Skin of body (tissue), 2 donors: ENCODE results near the gene UBE2C. TPM values are rescaled to one million over a fixed set of nuclear protein-coding genes. Genes with fewer than 3 reads are reported as not detected.
"Not testable (repeated sequence)": the region's sequence is repeated elsewhere in the genome, so short reads cannot be mapped to it uniquely, and the experiment has no call there.

ENCODE experiments used
- DNase-seq: peaks from one replicate; lab custom pipeline; 2025; lab: John Stamatoyannopoulos, UW
- total RNA-seq: library from RNA; depleted of rRNA; stranded (reverse); fragments of >200 nt; gene quantifications from one replicate; pipeline ENCODE4 v1.2.3, GENCODE V29; 2014

Gene UBE2C
- total RNA-seq, result 11.9 TPM

DNA sequence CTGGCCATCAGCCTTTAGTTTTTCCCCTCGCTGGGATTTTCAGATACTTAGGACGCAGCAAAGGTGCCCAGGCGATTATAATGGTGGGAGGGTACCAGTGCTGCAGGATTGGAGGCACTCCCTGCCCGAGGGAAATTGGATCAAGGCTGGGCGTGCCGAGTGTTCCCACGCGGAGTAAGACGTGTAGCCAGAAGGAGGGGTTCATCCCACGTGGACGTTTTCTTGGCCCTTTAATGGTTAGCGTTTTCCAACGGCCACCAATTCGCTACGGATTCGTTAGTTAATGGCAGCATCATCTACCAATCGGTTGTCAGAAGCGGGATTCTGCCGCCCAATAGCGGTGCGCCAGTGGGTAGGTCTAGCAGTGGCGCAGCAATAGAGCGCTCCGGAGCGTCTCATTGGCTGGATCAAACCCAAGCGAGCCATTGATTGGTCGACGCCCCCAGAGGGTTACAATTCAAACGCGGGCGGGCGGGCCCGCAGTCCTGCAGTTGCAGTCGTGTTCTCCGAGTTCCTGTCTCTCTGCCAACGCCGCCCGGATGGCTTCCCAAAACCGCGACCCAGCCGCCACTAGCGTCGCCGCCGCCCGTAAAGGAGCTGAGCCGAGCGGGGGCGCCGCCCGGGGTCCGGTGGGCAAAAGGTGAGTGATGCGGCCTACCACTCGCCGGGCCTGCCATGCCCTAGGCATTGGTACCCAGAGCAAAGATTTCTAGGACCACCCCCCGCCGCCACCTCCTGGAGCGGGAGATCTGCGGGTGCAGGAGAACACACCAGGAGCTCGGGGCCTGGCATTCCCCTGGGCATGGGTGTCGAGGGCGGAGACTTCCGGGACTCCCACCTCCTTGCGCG, at the start of gene UBE2C:
TSS of gene UBE2C (plus strand) at position 488 of the 849 bp plus-strand sequence. CDS start at position 540, 52 bp downstream.
- peak; percentile 100 for DNase-seq

DNA sequence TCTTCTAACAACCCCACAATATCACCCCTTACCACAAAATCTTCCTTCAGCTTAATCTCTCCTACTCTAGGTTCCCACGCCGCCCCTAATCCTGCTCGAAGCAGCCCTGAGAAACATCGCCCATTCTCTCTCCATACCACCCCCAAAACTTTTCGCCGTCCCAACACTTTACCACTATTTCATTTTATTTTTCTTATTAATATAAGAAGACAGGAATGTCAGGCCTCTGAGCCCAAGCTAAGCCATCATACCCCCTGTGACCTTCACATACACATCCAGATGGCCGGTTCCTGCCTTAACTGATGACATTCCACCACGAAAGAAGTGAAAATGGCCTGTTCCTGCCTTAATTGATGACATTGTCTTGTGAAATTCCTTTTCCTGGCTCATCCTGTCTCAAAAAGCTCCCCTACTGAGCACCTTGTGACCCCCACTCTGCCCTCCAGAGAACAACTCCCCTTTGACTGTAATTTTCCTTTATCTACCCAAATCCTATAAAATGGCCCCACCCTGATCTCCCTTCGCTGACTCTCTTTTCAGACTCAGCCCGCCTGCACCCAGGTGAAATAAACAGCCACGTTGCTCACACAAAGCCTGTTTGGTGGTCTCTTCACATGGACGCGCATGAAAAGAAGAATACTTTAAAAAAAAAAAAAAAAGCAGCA, 47.7 kb upstream of the UBE2C start:
- DNase-seq, result not testable (repeated sequence)

DNA sequence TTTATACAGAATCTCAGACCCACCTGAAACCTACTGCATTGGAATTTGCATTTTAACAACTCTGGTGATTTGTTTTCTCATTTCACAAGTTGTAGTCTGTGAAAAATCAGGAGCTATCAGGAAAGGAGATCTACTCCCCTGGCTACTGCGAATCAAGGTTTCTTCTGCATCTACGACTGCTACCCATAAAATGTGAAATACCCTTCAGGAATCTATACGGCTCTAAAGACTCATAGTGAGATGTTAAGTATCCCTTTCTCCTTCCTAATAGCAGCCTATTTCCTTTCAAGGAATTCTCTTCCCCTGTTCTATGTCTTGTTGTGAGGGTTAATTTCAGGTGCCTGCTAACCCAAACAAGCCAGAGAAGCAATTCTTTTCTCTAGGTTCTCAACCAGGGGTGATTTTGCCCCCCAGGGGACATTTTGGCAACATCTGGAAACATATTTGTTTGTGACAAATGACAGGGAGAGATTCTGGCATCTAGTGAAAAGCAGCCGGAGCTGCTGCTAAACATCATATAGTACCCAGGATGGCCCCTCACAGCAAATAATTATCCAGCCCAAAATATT, 47.1 kb upstream of the UBE2C start:
- no peak for DNase-seq

DNA sequence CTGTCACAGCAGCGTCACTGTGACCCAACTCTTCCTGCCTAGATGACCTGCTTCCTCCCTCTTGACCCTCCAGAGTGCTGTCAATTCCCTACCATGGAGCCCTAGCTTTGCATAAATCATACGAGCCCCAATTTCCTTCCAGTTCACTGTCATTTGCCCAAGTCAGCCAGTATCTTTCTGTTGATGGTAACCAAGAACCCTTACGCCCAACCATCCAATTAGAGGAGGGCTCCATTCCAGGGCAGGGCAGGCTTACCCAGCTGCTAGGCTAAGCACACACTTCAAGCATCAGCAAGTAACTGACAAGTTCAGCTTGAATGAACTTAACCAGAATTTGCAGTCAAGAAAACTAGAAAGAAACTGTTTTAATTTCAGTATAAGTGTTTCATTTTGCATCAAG, 46.5 kb upstream of the UBE2C start:
- DNase-seq, result no peak

DNA sequence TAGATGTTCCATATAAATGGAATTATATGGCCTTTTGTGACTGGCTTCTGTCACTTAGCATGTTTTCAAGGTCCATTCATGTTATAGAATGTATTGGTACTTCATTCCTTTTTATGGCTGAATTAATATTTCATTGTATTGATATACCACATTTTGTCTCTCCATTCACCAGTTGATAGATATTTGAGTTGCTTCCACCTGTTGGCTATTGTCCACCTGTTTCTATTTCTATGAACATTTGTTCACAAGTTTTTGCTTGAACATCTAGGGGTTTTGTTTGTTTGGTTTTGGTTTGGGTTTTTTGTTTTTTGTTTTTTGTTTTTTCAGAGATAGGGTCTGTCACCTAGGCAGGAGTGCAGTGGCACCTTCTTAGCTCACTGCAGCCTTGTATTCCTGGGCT, 44.0 kb upstream of the UBE2C start:
- DNase-seq, result no peak

DNA sequence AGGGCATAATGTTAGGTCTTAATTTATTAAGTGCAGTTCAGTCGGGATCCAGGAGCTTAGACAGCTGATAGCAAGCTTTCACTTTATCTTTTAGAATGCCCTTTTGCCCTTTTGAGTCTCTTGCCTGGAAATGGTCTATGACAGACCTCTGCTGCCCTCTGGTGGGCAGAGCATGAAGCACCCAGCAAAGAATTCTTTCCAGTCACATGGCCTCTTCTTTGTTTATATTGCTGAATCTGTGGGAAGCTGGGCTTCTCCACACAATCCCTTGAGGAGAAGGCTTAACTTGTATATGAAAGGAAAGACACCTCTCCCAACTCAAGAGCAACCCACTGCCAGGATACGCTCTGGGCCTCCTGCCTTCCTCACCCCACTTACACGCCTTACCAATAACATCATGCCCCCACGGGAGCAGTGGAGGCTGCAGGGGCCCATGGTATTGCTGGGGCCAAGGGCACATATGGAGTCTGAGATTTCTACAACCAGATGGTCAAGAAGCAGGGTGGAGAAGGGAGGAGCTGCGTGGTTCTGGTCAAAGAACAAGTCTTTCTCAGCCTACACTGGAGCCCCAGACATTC, 41.2 kb upstream of the UBE2C start:
- DNase-seq, result peak; percentile 81

DNA sequence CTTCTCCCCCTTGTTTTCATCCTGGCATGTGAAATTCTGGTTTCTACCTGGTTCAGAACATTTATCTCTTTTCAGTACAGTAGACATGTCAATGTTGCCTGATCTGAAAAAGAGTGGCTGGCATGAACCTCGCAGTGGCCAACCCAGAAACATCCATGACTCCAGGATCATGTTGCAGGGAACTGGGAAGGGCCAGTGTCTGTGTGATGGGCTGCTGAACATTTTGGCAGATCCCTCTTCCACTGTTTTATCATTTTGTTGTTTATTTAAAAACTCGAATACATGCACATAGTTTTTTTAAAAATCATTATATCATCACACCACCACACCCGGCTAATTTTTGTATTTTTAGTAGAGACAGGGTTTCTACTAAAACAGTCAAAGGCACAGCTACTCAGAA, 39.8 kb upstream of the UBE2C start:
- DNase-seq, result no peak

DNA sequence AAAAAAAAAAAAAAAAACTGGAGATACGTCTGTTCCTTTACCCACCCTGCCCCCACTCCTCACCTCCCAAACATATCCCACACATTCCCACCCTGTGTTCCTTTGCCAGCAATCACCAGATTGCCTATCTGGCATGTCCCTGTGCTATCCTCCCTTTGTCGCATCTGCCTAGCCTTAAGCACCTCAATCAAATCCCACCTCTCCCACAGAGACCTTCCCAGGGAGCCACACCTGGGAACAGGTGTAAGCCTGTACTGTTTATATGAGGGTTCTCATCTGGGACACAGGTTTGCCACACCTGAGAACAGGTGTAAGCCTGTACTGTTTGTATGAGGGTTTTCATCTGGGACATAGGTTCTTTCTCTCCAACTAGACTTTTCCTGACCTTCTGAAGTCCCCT, 37.5 kb upstream of the UBE2C start:
- no peak for DNase-seq

DNA sequence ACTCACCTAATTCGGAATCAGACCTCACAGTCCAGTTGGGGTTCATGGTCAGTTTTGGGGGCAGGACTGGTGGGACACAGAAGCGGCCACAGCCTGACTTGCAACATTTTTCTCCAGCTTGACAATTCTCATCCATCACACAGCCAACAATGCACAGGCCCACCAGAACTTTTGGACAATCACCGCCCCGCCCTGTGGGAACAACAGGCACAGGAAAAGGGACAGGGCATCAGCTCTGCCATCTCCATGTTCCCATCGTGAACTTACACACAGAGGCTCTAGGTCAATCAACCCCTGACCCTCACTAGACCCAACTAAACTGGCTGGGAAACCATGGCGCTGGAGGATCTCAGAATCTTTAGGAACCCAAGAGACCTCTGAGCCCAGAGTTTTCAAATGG, 37.0 kb upstream of the UBE2C start:
- no peak for DNase-seq

DNA sequence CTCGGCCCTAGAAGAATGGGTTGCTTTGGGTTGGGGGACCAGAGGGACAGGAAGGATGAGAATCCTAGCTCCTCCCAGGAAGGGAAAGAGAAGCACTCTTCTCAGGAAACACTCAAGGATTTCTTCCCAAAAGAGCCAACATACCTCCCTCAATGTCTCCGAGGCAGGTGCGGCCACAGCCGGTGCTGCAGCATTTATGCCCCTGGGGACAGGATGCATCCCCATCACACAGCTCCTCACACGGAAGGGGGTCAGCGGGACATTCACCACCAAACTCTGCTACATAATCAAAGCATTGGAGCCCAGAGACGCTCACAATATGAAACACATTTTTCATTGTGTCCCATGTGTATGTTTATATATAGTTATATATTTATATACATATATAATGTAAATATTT, 35.5 kb upstream of the UBE2C start:
- DNase-seq, result no peak

DNA sequence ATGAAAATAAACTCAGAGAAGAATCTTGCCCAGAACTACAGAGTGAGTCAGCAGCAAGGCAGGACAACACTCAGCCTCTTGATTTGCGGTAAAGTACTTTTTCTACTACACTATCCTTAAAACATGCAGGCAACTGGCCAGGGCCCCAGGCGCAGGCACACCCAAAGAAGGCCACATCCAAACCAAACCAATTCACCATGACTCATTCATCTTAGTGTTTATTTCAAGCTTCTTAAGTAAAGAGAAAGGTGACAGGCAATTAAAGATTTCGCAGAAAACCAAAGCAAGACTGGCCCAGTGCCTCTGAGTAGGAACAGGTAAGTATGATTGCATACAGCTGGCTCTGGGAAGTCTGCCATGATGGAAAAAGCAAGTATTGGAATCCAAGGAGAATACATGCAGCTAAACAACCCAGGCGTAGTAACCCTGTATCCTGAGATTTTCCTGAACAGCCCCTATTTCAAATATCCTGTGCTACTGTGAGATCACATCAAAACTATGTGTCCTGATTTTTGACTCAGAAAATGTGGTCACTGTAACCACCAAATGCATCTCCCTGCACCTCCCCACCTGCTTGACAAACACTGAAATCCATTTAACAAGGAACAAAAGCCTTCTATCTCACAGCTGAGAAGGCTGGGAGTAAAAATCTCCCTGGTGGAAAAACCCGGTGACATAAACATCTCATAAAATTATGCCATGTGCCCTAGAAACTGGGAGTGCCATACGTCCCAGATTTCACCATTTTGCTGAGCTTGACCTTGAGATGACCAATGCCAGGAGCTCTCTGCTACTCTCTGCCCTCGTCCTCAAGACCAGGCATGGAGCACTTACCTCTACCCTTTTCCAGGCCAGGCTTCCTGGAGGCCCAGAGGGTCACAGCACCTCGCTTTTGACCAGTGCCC, 33.2 kb upstream of the UBE2C start:
- DNase-seq, result peak; percentile 89

DNA sequence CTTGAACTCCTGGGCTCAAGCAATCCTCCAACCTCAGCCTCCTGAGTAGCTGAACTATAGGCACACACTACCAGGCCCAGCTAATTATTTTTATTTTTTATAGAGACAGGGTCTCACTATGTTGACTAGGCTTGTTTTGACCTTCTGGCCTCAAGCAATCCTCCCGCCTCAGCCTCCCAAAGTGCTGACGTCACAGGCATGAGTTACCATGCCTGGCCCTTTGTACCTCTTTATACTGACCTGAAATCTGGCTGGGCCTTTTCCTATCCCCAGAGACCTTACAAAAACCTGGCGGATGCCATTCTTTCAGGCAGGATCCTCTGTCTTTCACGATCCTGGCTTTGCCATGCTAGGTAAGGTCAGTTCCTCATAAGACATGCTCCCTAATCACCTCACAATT, 32.3 kb upstream of the UBE2C start:
- DNase-seq, result no peak

DNA sequence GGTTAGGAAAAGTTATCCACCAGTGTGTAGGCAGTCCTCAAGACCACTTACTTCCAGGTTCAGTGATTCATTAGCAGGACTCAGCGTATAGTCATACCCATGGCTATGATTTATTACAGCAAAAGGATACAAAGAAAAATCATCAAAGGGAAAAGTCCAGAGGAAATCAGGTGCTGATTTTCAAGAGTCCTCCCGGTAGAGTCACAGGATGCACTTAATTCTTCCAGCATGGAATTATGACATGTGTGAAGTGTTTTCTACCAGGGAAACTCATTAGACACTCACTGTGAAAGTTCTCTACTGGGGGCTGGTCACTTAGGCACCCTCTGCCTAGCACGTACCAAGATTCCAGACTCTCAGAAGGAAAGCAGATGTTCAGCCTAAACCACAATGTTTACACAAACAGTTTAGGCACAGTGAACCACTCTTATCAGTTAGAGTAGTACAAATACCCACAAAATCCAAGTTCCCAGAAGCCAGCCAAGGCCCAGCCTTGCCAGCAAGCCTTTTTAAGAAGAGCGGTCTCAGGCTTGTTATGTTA, 31.0 kb upstream of the UBE2C start:
- DNase-seq, result no peak

DNA sequence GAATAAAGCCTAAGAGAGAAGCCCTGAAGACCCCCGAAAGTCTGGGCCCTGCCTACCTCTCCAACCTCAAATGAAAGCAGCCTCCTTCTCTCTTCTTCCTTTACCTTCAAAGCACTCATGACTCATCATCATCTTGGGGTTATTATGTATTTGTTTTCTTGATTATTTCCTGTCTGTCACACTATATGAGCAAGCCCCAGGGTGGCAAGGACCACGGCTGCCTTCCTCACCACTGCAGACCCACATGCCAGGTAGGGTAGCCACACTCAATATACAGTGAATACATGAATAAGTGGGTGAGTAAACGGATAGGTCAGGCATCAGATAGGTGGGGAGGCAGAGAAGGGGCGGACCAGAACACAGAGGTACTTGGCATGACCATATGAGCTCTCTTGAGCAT, 29.6 kb upstream of the UBE2C start:
- no peak for DNase-seq

DNA sequence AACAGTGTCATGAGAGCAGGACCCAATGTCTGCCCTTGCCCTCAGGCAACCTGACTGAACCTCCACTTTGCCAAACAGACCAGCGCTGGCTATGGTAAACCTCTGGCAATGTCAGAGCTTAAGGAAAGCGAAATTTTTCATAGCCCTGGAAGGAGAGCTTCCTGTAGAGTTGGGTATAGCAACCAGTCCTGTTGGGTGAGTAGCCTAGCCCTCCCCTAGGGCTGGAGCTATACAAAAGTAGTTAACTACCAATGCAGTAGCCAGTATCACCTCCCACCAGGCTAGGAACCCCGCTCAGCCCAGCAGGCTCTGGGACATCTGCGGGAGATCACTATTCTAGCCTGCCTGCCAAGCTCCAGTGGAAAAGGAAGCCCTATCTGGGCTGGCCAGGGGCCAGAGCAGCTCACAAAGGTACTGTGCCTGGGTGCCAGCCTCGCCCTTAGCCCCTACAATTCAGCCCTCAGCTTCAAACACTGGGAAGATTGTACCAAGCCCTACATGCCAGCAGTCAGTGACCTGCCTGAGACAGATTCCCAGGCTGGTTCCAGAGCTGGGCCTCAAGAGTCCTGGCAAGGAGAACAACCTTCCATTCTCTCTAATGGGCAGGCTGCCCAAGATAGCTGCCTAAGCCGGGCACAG, 28.7 kb upstream of the UBE2C start:
- no peak for DNase-seq

DNA sequence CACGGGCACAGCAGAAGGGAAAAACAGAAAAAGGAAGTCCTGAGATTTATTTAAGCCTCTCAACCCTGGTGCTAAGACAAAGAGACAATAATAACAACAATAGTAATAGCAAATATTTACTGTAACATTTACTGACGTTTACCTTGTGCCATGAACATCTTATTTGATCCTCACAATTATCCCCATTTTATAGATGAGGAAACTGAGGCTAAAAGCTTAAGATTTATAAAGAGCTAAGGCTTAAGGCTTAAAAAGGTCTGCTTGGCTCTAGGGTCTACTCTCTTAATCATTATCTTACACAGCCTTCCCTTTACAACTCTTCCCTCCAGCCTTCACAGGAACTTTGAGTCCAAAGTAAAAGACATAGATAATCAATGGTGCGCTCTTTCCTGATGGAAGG, 24.1 kb upstream of the UBE2C start:
- DNase-seq, result no peak

DNA sequence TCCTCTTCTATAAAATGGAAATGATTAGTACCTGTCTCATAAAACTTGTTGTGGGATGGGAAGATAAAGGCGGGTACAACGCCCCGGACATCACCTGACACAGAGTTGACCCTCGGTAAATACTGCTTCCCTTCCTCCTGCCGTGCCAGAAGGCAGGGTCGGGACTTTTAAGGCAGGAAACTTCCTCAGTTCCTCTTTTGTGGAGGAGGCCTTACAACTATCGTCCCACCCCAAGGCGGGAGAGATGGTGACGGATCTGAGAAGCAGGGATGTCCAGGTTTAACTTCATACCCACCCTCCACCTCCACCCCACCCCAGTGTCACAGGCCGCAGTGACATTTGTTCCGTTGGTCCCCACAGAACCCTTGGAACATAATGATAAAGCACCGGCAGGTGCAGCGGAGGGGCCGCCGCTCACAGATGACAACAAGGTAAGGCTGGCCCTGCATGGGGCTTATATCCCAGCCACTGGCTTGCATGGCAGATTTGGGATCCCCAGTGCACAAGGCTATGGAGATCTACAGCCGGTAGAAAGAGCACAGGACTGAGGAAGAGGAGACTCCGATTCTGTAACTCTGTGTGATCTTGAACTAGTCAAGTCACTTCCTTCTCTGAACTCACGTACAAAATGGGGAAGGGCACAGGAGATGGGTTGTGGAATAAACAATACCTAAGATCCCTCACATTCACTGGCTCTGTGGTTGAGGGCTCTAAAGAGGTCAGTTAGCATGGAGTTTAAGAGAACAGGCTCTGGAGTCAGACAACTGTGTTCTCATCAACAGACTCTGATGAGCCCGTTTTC, 19.9 kb upstream of the UBE2C start:
- no peak for DNase-seq

DNA sequence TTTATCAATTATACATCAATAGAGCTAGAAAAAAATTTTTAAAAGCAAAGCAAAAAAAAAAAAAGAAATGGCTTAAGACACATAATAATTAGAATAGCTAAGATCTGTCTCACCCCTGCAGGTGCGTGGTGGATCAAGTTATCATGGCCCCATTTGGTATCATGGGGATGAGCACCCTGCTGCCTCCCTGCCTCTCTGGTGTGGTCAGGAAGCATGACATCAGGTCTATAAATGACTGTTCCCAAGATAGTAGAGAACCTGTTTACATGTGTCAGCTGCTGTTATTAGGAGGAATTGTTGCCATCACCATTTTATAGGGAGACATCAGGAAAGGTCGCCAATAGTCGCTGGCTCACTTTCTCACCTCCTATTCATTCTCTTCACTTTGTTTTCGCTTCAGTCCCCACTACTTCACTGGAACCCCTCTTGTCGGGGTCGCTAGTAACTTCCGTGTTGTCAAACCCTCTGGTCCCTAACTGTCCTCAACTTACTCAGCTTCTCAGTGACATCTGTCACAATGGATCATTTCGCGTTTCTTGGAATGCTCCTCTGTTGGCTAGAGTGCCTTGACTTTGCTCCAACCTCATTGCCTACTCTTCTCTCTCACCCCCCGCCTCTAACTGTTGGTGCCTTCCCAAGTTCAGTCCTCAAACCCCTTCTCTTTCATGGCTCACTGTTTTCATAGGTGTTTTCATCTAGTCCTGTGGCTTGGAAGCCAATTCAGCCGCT, 15.9 kb upstream of the UBE2C start:
- DNase-seq, result no peak

DNA sequence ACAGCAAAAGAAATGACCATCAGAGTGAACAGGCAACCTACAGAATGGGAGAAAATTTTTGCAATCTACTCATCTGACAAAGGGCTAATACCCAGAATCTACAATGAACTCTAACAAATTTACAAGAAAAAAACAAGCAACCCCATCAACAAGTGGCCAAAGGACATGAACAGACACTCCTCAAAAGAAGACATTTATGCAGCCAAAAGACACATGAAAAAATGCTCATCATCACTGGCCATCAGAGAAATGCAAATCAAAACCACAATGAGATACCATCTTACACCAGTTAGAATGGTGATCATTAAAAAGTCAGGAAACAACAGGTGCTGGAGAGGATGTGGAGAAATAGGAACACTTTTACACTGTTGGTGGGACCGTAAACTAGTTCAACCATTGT, 14.9 kb upstream of the UBE2C start:
- not testable (repeated sequence) for DNase-seq
